ENCODE results near the gene CDH13. TPM values are rescaled to one million over a fixed set of nuclear protein-coding genes. Genes with fewer than 3 reads are reported as not detected.

CDH13 gene
- total RNA-seq, 1 donor from 2014 or later = not detected

GRCh38 chr16:82641336-82641984, 14.7 kb downstream of the CDH13 start:
- ChIA-PET CTCF (interaction anchor here (1.6 kb wide), 1 partner anchor 377 kb away, joined by 7 read pairs; no protein-coding TSS in a partner anchor), POLR2A (no interaction called here)
- Mint-ChIP-seq H3K27ac (no peak overlapping the region), H3K27me3 (peaks cover 7% of the 10 kb centered on the region), H3K4me3 (no peak overlapping the region), H3K9me3 (no peaks in the 10 kb centered on the region), H3K36me3 (ENCODE audit: low read depth) (no peaks in the 10 kb centered on the region), H3K4me1 (no peaks in the 10 kb centered on the region)
- intact Hi-C loops (cut with micrococcal nuclease) = no loop called here
- TF ChIP-seq, protein P1, sequence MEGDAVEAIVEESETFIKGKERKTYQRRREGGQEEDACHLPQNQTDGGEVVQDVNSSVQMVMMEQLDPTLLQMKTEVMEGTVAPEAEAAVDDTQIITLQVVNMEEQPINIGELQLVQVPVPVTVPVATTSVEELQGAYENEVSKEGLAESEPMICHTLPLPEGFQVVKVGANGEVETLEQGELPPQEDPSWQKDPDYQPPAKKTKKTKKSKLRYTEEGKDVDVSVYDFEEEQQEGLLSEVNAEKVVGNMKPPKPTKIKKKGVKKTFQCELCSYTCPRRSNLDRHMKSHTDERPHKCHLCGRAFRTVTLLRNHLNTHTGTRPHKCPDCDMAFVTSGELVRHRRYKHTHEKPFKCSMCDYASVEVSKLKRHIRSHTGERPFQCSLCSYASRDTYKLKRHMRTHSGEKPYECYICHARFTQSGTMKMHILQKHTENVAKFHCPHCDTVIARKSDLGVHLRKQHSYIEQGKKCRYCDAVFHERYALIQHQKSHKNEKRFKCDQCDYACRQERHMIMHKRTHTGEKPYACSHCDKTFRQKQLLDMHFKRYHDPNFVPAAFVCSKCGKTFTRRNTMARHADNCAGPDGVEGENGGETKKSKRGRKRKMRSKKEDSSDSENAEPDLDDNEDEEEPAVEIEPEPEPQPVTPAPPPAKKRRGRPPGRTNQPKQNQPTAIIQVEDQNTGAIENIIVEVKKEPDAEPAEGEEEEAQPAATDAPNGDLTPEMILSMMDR (IDR thresholded peaks at IDR 0.05) = no peak
- no peak for ATAC-seq (ENCODE audit: low read depth)
- no peak for DNase-seq

DNA sequence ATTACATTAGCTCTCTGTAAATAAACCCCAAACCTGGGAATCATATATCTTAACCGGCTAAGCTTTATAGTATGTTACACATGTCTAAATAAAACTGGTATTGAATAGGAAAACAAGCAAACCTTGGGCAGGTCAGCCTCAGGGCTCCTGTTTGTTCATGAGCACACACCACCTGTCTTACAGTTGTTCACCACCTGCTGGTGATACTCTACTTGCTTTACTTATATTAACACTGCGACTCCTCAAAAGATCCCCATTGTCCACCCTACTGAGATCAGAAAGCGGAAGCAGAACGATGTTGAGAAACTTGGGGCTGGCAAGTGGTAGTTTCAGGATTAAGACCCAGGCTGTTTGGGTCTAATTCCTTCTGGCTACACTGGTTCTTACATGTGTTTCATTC, 16.4 kb downstream of the CDH13 start:
- ChIA-PET CTCF (no interaction called here), POLR2A (no interaction called here)
- ATAC-seq (ENCODE audit: low read depth) = no peak
- intact Hi-C loops (cut with micrococcal nuclease) = no loop called here
- TF ChIP-seq, protein P1 (IDR thresholded peaks at IDR 0.05) = no peak
- DNase-seq = no peak
- no peaks in the 10 kb centered on the region for H3K9me3 Mint-ChIP-seq
- no peaks in the 10 kb centered on the region for H3K4me1 Mint-ChIP-seq
- no peak overlapping the region for H3K27ac Mint-ChIP-seq
- H3K36me3 Mint-ChIP-seq (ENCODE audit: low read depth) = no peaks in the 10 kb centered on the region
- H3K27me3 Mint-ChIP-seq = peaks cover 7% of the 10 kb centered on the region
- no peak overlapping the region for H3K4me3 Mint-ChIP-seq

DNA sequence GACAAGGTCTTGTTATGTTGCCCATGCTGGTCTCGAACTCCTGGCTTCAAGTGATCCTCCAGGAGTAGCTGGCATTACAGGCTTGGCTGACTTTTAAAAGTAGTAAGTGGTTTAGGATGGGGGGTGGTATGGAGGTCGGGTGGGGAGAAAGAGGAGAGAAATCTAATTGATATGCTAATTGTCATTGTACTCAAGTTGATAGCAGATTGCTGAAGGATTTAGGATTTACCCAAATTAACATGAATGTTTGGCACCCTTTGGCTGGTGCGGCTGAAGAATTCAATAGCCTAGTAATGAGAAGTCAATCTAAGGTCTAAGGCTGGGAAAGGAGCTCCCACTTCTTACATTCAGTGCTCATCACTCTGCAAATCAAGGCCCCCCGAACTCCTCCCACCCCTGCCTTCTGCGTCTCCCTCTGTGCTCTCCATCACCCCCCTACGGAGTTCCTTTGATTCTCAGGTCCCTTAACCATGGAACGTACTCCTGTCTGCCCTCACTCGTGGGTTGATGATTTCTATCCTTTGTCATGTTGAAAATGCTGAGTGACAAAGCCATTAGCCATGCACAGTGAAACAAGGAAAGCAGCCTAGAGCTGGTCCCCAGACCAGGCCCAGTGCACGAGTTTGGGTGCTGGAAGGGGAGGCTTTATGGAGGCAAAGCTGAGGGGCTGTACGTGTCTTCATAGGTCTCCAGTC, 17.3 kb downstream of the CDH13 start:
- no peak overlapping the region for H3K27ac Mint-ChIP-seq
- ATAC-seq (ENCODE audit: low read depth) (no peak), DNase-seq (no peak)
- POLR2A ChIA-PET = no interaction called here
- CTCF ChIA-PET = no interaction called here
- no peaks in the 10 kb centered on the region for H3K4me1 Mint-ChIP-seq
- H3K4me3 Mint-ChIP-seq = no peak overlapping the region
- no peaks in the 10 kb centered on the region for H3K9me3 Mint-ChIP-seq
- TF ChIP-seq, protein P1 (IDR thresholded peaks at IDR 0.05) = no peak
- H3K36me3 Mint-ChIP-seq (ENCODE audit: low read depth) = no peaks in the 10 kb centered on the region
- peaks cover 7% of the 10 kb centered on the region for H3K27me3 Mint-ChIP-seq
- intact Hi-C loops (cut with micrococcal nuclease) = no loop called here

GRCh38 chr16:82646504-82646903, 19.7 kb downstream of the CDH13 start:
- POLR2A ChIA-PET = no interaction called here
- Mint-ChIP-seq H3K27ac (no peak overlapping the region), H3K27me3 (peaks cover 3% of the 10 kb centered on the region)

DNA sequence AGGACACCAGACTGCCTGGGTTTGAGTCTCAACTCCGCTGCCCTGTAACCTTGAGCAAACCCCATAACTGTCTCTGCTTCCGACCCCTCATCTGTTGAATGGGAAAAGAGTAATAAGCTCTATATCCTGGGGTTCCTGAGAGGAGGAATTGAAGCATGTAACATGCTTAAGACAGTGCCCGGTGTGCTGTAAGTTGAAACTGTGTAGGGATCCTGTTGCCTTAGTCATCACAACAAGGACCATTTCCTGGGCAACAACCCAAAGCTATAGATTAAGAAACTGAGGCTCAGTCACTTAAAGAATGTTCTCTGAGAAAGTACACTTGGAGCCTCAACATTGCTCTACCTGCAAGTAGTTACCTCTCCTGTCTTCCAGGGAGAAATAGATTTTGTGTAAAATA, 23.0 kb downstream of the CDH13 start:
- Mint-ChIP-seq H3K4me1 (peaks cover 23% of the 10 kb centered on the region), H3K27ac (no peak overlapping the region), H3K36me3 (ENCODE audit: low read depth) (no peaks in the 10 kb centered on the region), H3K4me3 (no peak overlapping the region), H3K9me3 (no peaks in the 10 kb centered on the region), H3K27me3 (no peaks in the 10 kb centered on the region)
- DNase-seq = no peak
- no peak for ATAC-seq (ENCODE audit: low read depth)
- TF ChIP-seq, protein P1 (IDR thresholded peaks at IDR 0.05) = no peak
- POLR2A ChIA-PET = no interaction called here
- CTCF ChIA-PET = no interaction called here
- intact Hi-C loops (cut with micrococcal nuclease) = loop anchor here (5.0 kb wide), 1 partner anchor 78 kb away; no protein-coding TSS in a partner anchor

More at GRCh38 chr16:82646504-82646903, 19.7 kb downstream of the CDH13 start:
- Mint-ChIP-seq H3K4me3 (no peak overlapping the region), H3K36me3 (ENCODE audit: low read depth) (no peaks in the 10 kb centered on the region), H3K4me1 (peaks cover under 1% of the 10 kb centered on the region), H3K9me3 (no peaks in the 10 kb centered on the region)
- intact Hi-C loops (cut with micrococcal nuclease) = no loop called here
- CTCF ChIA-PET = no interaction called here
- no peak for DNase-seq
- no peak for ATAC-seq (ENCODE audit: low read depth)
- TF ChIP-seq, protein P1 (IDR thresholded peaks at IDR 0.05) = no peak

Measured in activated B cell treated with CpG ODN at 0.5 μM for 24 hours (primary cell).